K562 (cell line): ENCODE data around the gene HEMGN. TPM values are rescaled to one million over a fixed set of nuclear protein-coding genes. Genes with fewer than 3 reads are reported as not detected.

Source experiments
- ARNT ChIP-seq, 2 experiments: fragments of 450-650 bp; IDR thresholded peaks; 2 replicates each; pipeline ENCODE4 v1.6.1; 2016; ENCODE audit warnings: mild to moderate bottlenecking in 1 of 2
- CXXC5 ChIP-seq: fragments of 250-450 bp; sonication (Bioruptor Pico); IDR thresholded peaks from 2 replicates; pipeline ENCODE4 v1.8.0; 2022; ENCODE audit warnings: inconsistent platforms, mild to moderate bottlenecking, moderate library complexity
- DPF2 ChIP-seq: fragments of 450-650 bp; IDR thresholded peaks from 2 replicates; pipeline ENCODE4 v1.6.1; 2016
- MAX ChIP-seq: sonication (generic); formaldehyde crosslinking; IDR thresholded peaks from 2 replicates; pipeline ENCODE4 v1.9.0; 2022; ENCODE audit warnings: mild to moderate bottlenecking, missing genetic modification reagents
- PTRF ChIP-seq: fragments of 450-650 bp; IDR thresholded peaks from 2 replicates; pipeline ENCODE4 v1.6.1; 2016; ENCODE audit warnings: mild to moderate bottlenecking, missing genetic modification characterization, missing compliant biosample characterization
- SMAD4 ChIP-seq: fragments of 250-450 bp; sonication (Bioruptor Pico); conservative IDR thresholded peaks from 2 replicates; pipeline ENCODE4 v1.8.0; 2021; ENCODE audit warnings: inconsistent platforms, mild to moderate bottlenecking, moderate library complexity
- SNRNP70 ChIP-seq: fragments of 200-400 bp; formaldehyde crosslinking; optimal IDR thresholded peaks from 2 replicates; pipeline ENCODE3; 2017; ENCODE audit warnings: low read depth, low read length
- SRF ChIP-seq, 2 experiments: fragments of 250-450, 450-650 bp in 1 of 2; sonication (Bioruptor Pico) in 1 of 2; sonication (generic) in 1 of 2; formaldehyde crosslinking; IDR thresholded peaks; 2 replicates each; pipeline versions ENCODE4 v1.5.0 to v1.5.1; 2020 to 2022; ENCODE audit warnings: mild to moderate bottlenecking in 1 of 2, missing genetic modification reagents in 1 of 2
- SRSF3 ChIP-seq: fragments of 200-400 bp; formaldehyde crosslinking; IDR thresholded peaks from 2 replicates; pipeline ENCODE4 v1.6.1; 2016; ENCODE audit warnings: mild to moderate bottlenecking, low read length, moderate library complexity; ENCODE audit not compliant: insufficient read depth
- TARDBP ChIP-seq: fragments of 450-650 bp; IDR thresholded peaks from 2 replicates; pipeline ENCODE4 v1.6.1; 2016
- TRIM28 ChIP-seq: fragments of 450-650 bp; IDR thresholded peaks from 2 replicates; pipeline ENCODE4 v1.6.1; 2017
- ZBTB26 ChIP-seq: fragments of 450-650 bp; formaldehyde crosslinking; IDR thresholded peaks from 2 replicates; pipeline ENCODE4 v1.4.0; 2022; ENCODE audit warnings: missing genetic modification characterization
- ZNF197 ChIP-seq: fragments of 200-800 bp; sonication (Bioruptor generic); IDR thresholded peaks from 2 replicates; pipeline ENCODE4 v1.6.1; 2016; ENCODE audit warnings: low read depth, missing genetic modification characterization, missing compliant biosample characterization
- ZNF318 ChIP-seq, 2 experiments: fragments of 450-650 bp; IDR thresholded peaks; 2 replicates each; pipeline ENCODE4 v1.6.1; 2016; ENCODE audit warnings: mild to moderate bottlenecking in 2 of 2, borderline replicate concordance in 1 of 2, low read depth in 1 of 2, moderate library complexity in 1 of 2
- ZNF324 ChIP-seq: fragments of 250-450 bp; sonication (Bioruptor Pico); IDR thresholded peaks from 2 replicates; pipeline ENCODE4 v1.4.0; 2020; ENCODE audit warnings: mild to moderate bottlenecking
- ZNF431 ChIP-seq: sonication (generic); formaldehyde crosslinking; IDR thresholded peaks from 2 replicates; pipeline ENCODE4 v1.8.0; 2022; ENCODE audit warnings: mild to moderate bottlenecking, missing genetic modification reagents
- polyA plus RNA-seq, 8 experiments: library from polyadenylated mRNA; depleted of rRNA in 4 of 8; stranded (reverse) in 5 of 8; unstranded in 3 of 8; fragments of >200 nt; fragmentation: Nextera tagmentation in 2 of 8; fragmentation: Illumina TruSeq in 1 of 8; extraction: Ambion mirVana in 2 of 8; extraction: Trizol in 1 of 8; gene quantifications; 2 replicates each; pipeline versions ENCODE4 v1.2.1 to v1.2.3, GENCODE V29; 2011 to 2014; ENCODE audit warnings: inconsistent platforms in 1 of 8, missing spikeins in 1 of 8
- total RNA-seq, 7 experiments: library from RNA; depleted of rRNA in 6 of 7; stranded (reverse); fragments of >200 nt in 6 of 7; fragmentation: Illumina TruSeq in 2 of 7; extraction: Trizol in 2 of 7; gene quantifications; 2 replicates each; pipeline versions ENCODE4 v1.2.1 to v1.2.3, GENCODE V29; 2011 to 2021; ENCODE audit warnings: low replicate concordance in 1 of 7
- TF ChIP-seq, protein P1 (sequence below): sonication (generic); formaldehyde crosslinking; IDR thresholded peaks from 2 replicates; pipeline ENCODE4 v1.8.0; 2022; ENCODE audit warnings: missing genetic modification reagents, mild to moderate bottlenecking, borderline replicate concordance

Gene HEMGN
- total and polyA plus RNA-seq, 9 of the 15 experiments (the other 6 are each of a cell fraction or from before 2014, with no cell fraction given), result 56.3 to 258 (median 137) TPM

DNA sequence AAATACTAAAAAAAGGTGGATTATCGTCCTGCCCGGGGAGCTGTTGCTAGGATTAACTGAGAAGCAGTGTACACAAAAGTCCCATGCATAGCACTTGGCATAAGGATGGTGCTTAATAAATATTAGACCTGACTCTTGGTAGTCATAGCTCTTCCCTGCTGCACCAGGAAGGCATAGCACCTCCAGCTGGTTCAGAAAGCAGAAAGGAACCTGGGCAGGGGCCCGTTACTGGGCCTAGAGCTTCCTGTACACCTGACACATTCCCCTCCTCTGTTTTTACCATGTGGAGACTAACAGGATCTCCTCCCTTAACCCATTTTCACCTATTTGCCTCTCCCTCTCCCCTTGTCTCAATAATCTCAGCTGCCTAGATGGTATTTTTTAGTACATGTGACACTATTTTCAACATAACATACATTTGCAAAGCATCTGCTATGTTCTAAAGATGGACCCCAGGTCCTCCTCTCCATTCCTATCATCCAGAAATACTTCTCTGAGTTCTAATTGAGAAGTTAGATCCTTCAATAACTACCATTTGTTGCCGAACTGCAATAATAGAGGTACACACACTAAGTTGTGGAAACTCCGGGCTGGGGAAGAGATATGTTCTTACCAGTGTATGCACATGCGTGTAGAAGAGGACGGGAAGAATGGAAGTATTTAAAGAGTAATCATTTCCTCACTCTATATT is 42.0 kb upstream of the HEMGN start (continued):
- TF ChIP-seq ZBTB26 (CRISPR knock-in tag) (no peak), SRSF3 (no peak), SMAD4 (CRISPR knock-in tag) (no peak; the same call in 1 of the 2 replicates), CXXC5 (CRISPR knock-in tag) (peak; percentile 7; the same call in 1 of the 2 replicates), MAX (no peak), PTRF (tag) (0 out of 2 replicates have a peak, but pooled peaks have one; percentile 42), TRIM28 (no peak), TARDBP (no peak), ZNF197 (CRISPR knock-in tag) (no peak), ZNF431 (CRISPR knock-in tag) (no peak), SRF (CRISPR knock-in tag; IDR thresholded peaks at IDR 0.05) (no peak), ZNF324 (CRISPR knock-in tag) (no peak), ARNT (IDR thresholded peaks at IDR 0.05) (no peak), SNRNP70 (no peak), DPF2 (no peak), ZNF318 (IDR thresholded peaks at IDR 0.05; ENCODE audit: borderline replicate concordance in 1 of 2, low read depth in 1 of 2) (no peak)
- TF ChIP-seq, protein P1, sequence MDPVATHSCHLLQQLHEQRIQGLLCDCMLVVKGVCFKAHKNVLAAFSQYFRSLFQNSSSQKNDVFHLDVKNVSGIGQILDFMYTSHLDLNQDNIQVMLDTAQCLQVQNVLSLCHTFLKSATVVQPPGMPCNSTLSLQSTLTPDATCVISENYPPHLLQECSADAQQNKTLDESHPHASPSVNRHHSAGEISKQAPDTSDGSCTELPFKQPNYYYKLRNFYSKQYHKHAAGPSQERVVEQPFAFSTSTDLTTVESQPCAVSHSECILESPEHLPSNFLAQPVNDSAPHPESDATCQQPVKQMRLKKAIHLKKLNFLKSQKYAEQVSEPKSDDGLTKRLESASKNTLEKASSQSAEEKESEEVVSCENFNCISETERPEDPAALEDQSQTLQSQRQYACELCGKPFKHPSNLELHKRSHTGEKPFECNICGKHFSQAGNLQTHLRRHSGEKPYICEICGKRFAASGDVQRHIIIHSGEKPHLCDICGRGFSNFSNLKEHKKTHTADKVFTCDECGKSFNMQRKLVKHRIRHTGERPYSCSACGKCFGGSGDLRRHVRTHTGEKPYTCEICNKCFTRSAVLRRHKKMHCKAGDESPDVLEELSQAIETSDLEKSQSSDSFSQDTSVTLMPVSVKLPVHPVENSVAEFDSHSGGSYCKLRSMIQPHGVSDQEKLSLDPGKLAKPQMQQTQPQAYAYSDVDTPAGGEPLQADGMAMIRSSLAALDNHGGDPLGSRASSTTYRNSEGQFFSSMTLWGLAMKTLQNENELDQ (CRISPR knock-in tag), result no peak
